Esophagus squamous epithelium (tissue), 4 donors: ENCODE results near the gene ADAMTSL3.

ENCODE experiments used
- POLR2A ChIP-seq, 4 donors: fragments of 450-650 bp; IDR thresholded peaks; one replicate each; pipeline ENCODE4 v1.6.1; 2017; ENCODE audit warnings: antibody characterized with exemption in 4 of 4, mild to moderate bottlenecking in 4 of 4, moderate library complexity in 3 of 4
- TF ChIP-seq, protein P1 (sequence below), 6 experiments: fragments of 450-650 bp in 4 of 6; fragments of 200-600 bp in 2 of 6; sonication (generic) in 2 of 6; IDR thresholded peaks; one replicate each; pipeline ENCODE4 v1.5.1; 2016 to 2019; ENCODE audit warnings: antibody characterized with exemption in 6 of 6, mild to moderate bottlenecking in 4 of 6, moderate library complexity in 4 of 6

DNA sequence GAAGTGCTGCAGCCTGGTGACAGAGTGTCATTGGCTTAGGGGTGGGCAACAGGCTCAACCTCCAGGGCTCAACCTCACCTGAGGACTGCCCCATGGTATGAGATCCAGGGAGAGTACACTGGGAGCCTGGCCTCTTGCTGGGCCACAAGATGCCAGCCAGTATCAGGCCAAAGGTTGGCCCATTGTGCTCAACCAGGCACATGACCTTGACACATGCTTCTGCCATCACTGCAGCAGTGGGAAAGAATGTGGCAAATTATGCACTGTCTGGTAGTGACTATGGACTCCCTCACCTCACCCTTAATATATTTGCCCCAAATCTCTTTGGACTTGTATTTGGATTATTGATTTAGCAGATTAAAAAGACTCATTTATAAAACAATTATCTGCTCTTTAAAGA, 347.7 kb downstream of the ADAMTSL3 start:
- TF ChIP-seq, protein P1, sequence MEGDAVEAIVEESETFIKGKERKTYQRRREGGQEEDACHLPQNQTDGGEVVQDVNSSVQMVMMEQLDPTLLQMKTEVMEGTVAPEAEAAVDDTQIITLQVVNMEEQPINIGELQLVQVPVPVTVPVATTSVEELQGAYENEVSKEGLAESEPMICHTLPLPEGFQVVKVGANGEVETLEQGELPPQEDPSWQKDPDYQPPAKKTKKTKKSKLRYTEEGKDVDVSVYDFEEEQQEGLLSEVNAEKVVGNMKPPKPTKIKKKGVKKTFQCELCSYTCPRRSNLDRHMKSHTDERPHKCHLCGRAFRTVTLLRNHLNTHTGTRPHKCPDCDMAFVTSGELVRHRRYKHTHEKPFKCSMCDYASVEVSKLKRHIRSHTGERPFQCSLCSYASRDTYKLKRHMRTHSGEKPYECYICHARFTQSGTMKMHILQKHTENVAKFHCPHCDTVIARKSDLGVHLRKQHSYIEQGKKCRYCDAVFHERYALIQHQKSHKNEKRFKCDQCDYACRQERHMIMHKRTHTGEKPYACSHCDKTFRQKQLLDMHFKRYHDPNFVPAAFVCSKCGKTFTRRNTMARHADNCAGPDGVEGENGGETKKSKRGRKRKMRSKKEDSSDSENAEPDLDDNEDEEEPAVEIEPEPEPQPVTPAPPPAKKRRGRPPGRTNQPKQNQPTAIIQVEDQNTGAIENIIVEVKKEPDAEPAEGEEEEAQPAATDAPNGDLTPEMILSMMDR (IDR thresholded peaks at IDR 0.05) = no peak
- TF ChIP-seq POLR2A (IDR thresholded peaks at IDR 0.05) = no peak
